GM19455 (cell line): ENCODE measurements around the gene ZMYM5.
"Not testable (repeated sequence)": the region's sequence is repeated elsewhere in the genome, so short reads cannot be mapped to it uniquely, and the experiment has no call there.

Source experiments
- ATAC-seq: cut with Tn5 transposase; IDR thresholded peaks from one replicate; pipeline ENCODE4 v1.9.1; 2021; ENCODE audit not compliant: unreplicated experiment

ZMYM5 gene

GRCh38 chr13:19822673-19823072, 40.8 kb downstream of the ZMYM5 start:
- ATAC-seq: no peak

- no peak for ATAC-seq
Measured at GRCh38 chr13:19818223-19818842, 45.1 kb downstream of the ZMYM5 start.

GRCh38 chr13:19817510-19818158, 45.8 kb downstream of the ZMYM5 start:
- ATAC-seq: no peak

- no peak for ATAC-seq
Measured at GRCh38 chr13:19817106-19817505, 46.3 kb downstream of the ZMYM5 start.

- ATAC-seq: not testable (repeated sequence)
Measured at GRCh38 chr13:19815842-19816241, 47.6 kb downstream of the ZMYM5 start.

GRCh38 chr13:19810996-19811881, 52.2 kb downstream of the ZMYM5 start:
- no peak for ATAC-seq

- no peak for ATAC-seq
Measured at GRCh38 chr13:19810151-19810550, 53.3 kb downstream of the ZMYM5 start.

GRCh38 chr13:19805765-19806164, 57.7 kb downstream of the ZMYM5 start:
- no peak for ATAC-seq

GRCh38 chr13:19795956-19796355, 67.5 kb downstream of the ZMYM5 start:
- ATAC-seq: no peak

- no peak for ATAC-seq
Measured at GRCh38 chr13:19794631-19795030, 68.8 kb downstream of the ZMYM5 start.

GRCh38 chr13:19791953-19792537, 71.4 kb downstream of the ZMYM5 start:
- ATAC-seq: no peak

- ATAC-seq: peak; percentile 65
Measured at GRCh38 chr13:19782727-19783682, 80.4 kb downstream of the ZMYM5 start, which contains the start of gene PSPC1. Gene PSPC1 (minus strand): TSS chr13:19782945. CDS start chr13:19782757, 188 bp downstream.

GRCh38 chr13:19782049-19782726, 81.3 kb downstream of the ZMYM5 start:
- ATAC-seq: peak; percentile 32

GRCh38 chr13:19781526-19781925, 81.9 kb downstream of the ZMYM5 start:
- ATAC-seq: no peak

GRCh38 chr13:19780753-19781418, 82.6 kb downstream of the ZMYM5 start:
- not testable (repeated sequence) for ATAC-seq
